ENCODE results near the gene NCK2. TPM values are rescaled to one million over a fixed set of nuclear protein-coding genes. Genes with fewer than 3 reads are reported as not detected.

The NCK2 gene
- total RNA-seq, 4 donors from 2014 or later = 59.8 to 130 (median 96.2) TPM

DNA sequence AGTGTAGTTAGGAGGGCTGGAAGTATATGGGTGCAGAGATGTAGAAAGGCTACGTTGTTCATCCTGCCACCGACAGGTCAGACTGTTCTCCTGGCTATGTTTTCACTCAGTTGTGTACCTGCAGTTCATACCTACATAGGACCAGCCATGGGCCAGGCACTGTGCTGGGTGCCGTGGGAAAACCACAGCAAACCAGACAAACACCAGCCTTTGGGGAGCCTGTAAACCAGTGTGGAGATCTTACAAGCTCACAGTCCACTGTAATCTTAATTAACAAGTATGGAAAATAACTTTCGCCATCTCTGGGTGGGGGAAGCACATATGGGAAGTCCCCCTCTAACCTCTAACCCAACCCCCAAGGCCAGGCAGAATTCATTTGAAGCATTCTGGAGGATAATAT is 12.7 kb downstream of the NCK2 start:
- Histone ChIP-seq H3K27ac (replicated peaks in 1 of 4) (no peak overlapping the region), H3K4me1 (peaks cover 37 to 75% (median 66%) of the 10 kb centered on the region in 4 donors), H3K4me3 (no peak overlapping the region), H3K36me3 (no peaks in the 10 kb centered on the region), H3K27me3 (no peaks in the 10 kb centered on the region), H3K9me3 (no peaks in the 10 kb centered on the region)
- DNase-seq (ENCODE audit: extremely low spot score) = no peak
- 88% methylated on average over 4 of the region's 4 CpGs for WGBS
- TF ChIP-seq EP300 (IDR thresholded peaks at IDR 0.05) (no peak), POLR2A (IDR thresholded peaks at IDR 0.05; ENCODE audit: low read depth) (no peak), POLR2AphosphoS5 (IDR thresholded peaks at IDR 0.05) (no peak)
- TF ChIP-seq, protein P1, sequence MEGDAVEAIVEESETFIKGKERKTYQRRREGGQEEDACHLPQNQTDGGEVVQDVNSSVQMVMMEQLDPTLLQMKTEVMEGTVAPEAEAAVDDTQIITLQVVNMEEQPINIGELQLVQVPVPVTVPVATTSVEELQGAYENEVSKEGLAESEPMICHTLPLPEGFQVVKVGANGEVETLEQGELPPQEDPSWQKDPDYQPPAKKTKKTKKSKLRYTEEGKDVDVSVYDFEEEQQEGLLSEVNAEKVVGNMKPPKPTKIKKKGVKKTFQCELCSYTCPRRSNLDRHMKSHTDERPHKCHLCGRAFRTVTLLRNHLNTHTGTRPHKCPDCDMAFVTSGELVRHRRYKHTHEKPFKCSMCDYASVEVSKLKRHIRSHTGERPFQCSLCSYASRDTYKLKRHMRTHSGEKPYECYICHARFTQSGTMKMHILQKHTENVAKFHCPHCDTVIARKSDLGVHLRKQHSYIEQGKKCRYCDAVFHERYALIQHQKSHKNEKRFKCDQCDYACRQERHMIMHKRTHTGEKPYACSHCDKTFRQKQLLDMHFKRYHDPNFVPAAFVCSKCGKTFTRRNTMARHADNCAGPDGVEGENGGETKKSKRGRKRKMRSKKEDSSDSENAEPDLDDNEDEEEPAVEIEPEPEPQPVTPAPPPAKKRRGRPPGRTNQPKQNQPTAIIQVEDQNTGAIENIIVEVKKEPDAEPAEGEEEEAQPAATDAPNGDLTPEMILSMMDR (IDR thresholded peaks at IDR 0.05) = no peak
- intact Hi-C loops (cut with DNase I) = no loop called here

DNA sequence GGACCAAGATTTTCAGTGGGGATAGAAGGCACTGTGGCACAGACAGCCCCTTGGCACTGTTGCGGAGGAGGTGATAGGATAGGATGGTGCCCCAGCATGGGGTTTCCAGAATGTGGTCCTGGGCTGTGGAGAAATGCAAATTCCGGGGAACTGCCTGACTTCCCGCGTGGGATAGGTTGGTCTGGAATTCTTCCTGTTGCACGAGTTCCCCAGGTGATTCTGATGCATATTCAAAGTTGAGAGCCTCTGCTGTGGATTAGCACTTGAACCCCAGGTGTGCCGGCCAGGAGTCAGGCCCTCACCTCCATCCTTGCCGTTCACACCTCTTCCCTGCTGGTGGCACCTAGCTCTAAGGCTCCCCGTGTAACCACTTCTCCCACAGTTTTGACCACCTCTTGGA is 15.5 kb downstream of the NCK2 start:
- 91% methylated on average over 7 of the region's 8 CpGs for WGBS
- intact Hi-C loops (cut with DNase I) = no loop called here
- TF ChIP-seq POLR2AphosphoS5 (IDR thresholded peaks at IDR 0.05) = no peak
- TF ChIP-seq POLR2A (IDR thresholded peaks at IDR 0.05; ENCODE audit: low read depth) = no peak
- TF ChIP-seq EP300 (IDR thresholded peaks at IDR 0.05) = no peak
- TF ChIP-seq, protein P1 (IDR thresholded peaks at IDR 0.05) = no peak

DNA sequence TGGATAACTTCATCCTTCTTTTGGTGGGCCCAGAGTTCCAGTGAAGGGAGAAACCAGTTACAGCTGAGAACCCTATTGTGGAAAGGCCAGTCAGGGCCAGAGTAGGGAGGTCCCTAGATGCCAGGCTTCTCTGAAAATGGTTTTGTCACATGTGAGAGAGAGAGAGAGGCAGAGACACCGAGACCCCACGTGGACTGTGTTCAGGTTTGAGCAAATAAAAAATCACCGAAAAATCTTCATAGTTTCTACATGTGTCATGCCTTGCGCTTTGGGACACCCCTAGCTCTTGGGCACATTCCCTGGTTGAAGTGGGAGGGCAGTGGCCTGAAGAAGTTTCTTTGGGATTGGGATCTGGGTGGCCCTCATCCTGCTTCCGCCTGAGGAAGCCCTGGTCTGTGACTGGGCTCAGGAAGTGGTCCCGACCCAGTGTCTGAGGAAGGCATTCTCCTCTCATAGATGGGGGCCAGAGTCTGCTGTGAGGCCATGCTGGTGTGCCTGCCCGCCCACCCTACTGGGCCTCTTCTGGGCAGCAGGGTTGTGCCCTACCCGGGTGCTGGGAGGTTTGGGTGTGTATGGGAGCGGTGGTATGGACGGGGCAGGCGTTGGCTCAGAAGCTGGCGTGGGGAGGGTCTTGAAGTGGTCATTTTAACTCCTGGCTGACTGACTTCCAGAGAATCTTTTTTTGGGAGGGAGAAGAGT is 16.1 kb downstream of the NCK2 start:
- TF ChIP-seq EP300 (IDR thresholded peaks at IDR 0.05) (no peak), POLR2A (IDR thresholded peaks at IDR 0.05; ENCODE audit: low read depth) (no peak), POLR2AphosphoS5 (IDR thresholded peaks at IDR 0.05) (no peak)
- TF ChIP-seq, protein P1 (IDR thresholded peaks at IDR 0.05) = no peak
- WGBS = 95% methylated on average over 12 of the region's 12 CpGs
- intact Hi-C loops (cut with DNase I) = no loop called here
- H3K27ac ChIP-seq (replicated peaks in 1 of 4) = no peak overlapping the region
- H3K4me1 ChIP-seq = peaks cover 32 to 64% (median 57%) of the 10 kb centered on the region in 4 donors
- H3K27me3 ChIP-seq = no peaks in the 10 kb centered on the region
- DNase-seq (ENCODE audit: extremely low spot score) = no peak
- no peaks in the 10 kb centered on the region for H3K9me3 ChIP-seq
- no peaks in the 10 kb centered on the region for H3K36me3 ChIP-seq
- H3K4me3 ChIP-seq = no peak overlapping the region

More for the DNA sequence above, 15.5 kb downstream of the NCK2 start:
- Histone ChIP-seq H3K27ac (replicated peaks in 1 of 4) (no peak overlapping the region), H3K27me3 (no peaks in the 10 kb centered on the region), H3K36me3 (no peaks in the 10 kb centered on the region), H3K4me1 (peaks cover 38 to 70% (median 63%) of the 10 kb centered on the region in 4 donors), H3K4me3 (no peak overlapping the region), H3K9me3 (no peaks in the 10 kb centered on the region)
- no peak for DNase-seq (ENCODE audit: extremely low spot score)

DNA sequence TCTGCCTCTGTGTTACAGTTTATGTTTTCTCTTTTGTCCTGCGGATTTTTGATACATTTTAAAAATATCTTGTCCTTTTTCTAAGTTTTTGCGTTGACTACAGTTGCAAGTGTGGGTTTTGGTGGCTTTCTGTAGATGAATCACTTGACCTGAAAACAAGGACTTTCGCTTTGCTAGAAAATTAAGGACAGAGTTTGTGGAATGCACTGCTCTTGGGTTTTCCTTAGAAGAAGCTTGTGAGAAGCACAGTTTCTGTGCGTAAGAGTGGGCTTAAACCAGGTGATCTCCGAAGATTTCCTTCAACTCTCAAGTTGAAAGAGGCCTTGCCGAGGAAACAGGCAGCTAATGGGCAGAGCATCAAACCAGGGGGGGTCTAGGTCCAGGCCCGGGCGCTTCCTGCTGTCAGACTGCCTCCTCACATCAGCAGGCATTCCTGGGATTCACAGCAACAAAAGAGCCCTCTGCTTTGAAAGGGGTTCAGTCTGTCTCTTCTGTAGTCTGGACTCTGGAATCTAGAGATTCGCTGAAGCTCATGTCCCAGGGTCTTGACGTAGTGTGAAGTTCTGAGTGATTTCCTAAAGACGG is 17.3 kb downstream of the NCK2 start:
- TF ChIP-seq, protein P1 (IDR thresholded peaks at IDR 0.05) = no peak
- TF ChIP-seq POLR2A (IDR thresholded peaks at IDR 0.05; ENCODE audit: low read depth) (no peak), POLR2AphosphoS5 (IDR thresholded peaks at IDR 0.05) (no peak), EP300 (IDR thresholded peaks at IDR 0.05) (no peak)
- Histone ChIP-seq H3K4me1 (peaks cover 22 to 51% (median 46%) of the 10 kb centered on the region in 4 donors), H3K36me3 (peaks cover 0 to 8% (median 6%) of the 10 kb centered on the region in 4 donors), H3K9me3 (no peaks in the 10 kb centered on the region), H3K4me3 (no peak overlapping the region), H3K27me3 (no peaks in the 10 kb centered on the region), H3K27ac (replicated peaks in 1 of 4) (no peak overlapping the region)
- intact Hi-C loops (cut with DNase I) = no loop called here
- 77% methylated on average over 11 of the region's 11 CpGs for WGBS
- DNase-seq (ENCODE audit: extremely low spot score) = no peak
